IPS-11a (cell line): ENCODE measurements around the gene GOLGA8K.
"Not testable (repeated sequence)": the region's sequence is repeated elsewhere in the genome, so short reads cannot be mapped to it uniquely, and the experiment has no call there.

Source experiments
- H3K4me3 ChIP-seq: one replicate; pipeline ENCODE4 v1.5.1; 2013; ENCODE audit warnings: low read depth, low read length, control low read depth

Gene GOLGA8K

GRCh38 chr15:32352748-32353147 lies 50.3 kb downstream of the GOLGA8K start:
- not testable (repeated sequence) for H3K4me3 ChIP-seq

- not testable (repeated sequence) for H3K4me3 ChIP-seq
Observed at GRCh38 chr15:32350563-32351220, 52.4 kb downstream of the GOLGA8K start.

GRCh38 chr15:32347037-32347436 lies 56.1 kb downstream of the GOLGA8K start:
- H3K4me3 ChIP-seq: not testable (repeated sequence)

GRCh38 chr15:32345978-32346547 lies 57.0 kb downstream of the GOLGA8K start:
- H3K4me3 ChIP-seq: not testable (repeated sequence)

GRCh38 chr15:32343921-32344320 lies 59.2 kb downstream of the GOLGA8K start:
- not testable (repeated sequence) for H3K4me3 ChIP-seq
